Testis (tissue), 3 donors: ENCODE measurements around the gene RIMBP3B. TPM values are rescaled to one million over a fixed set of nuclear protein-coding genes. Genes with fewer than 3 reads are reported as not detected.
A peak's percentile ranks its signal among the peaks of the same experiment; 100 is the strongest.
"Not testable (repeated sequence)": the region's sequence is repeated elsewhere in the genome, so short reads cannot be mapped to it uniquely, and the experiment has no call there.

Experiments used
- DNase-seq: peaks from one replicate; pipeline ENCODE4 v3.0.0-alpha.2; 2019
- H3K27ac ChIP-seq, 2 donors: fragments of 200-600 bp; sonication (generic); one replicate each; pipeline ENCODE4 v1.5.1; 2019
- H3K27me3 ChIP-seq: fragments of 200-600 bp; sonication (generic); one replicate; pipeline ENCODE4 v1.5.1; 2019
- H3K36me3 ChIP-seq: fragments of 200-600 bp; sonication (generic); one replicate; pipeline ENCODE4 v1.5.1; 2017; ENCODE audit warnings: low read depth; ENCODE audit errors: missing control alignments
- H3K4me1 ChIP-seq: fragments of 200-600 bp; sonication (generic); one replicate; pipeline ENCODE4 v1.5.1; 2019
- H3K4me3 ChIP-seq, 2 donors: fragments of 200-600 bp; sonication (generic); one replicate each; pipeline ENCODE4 v1.5.1; 2017 to 2019
- H3K9me3 ChIP-seq: fragments of 200-600 bp; sonication (generic); one replicate; pipeline ENCODE4 v1.5.1; 2017
- WGBS, 2 donors: methylation state at CpG; one replicate each; pipeline ENCODE4 v1.1.5; 2018; 5-methylcytosine and 5-hydroxymethylcytosine counted together
- intact Hi-C: fragments of 100-400 bp; cut with DNase I; formaldehyde crosslinking; loops from one replicate; pipeline ENCODE4 v1.15.1; 2023; ENCODE audit warnings: low total_unique reads
- polyA plus RNA-seq: library from polyadenylated mRNA; stranded (reverse); fragments of 350-450 nt; fragmentation: Illumina TruSeq; extraction: RNeasy Lipid Tissue Mini Kit (QIAGEN cat#74804); gene quantifications from one replicate; pipeline ENCODE4 v1.2.3, GENCODE V29; 2014; ENCODE audit warnings: low read depth, low replicate concordance; ENCODE audit not compliant: insufficient read depth
- small RNA-seq, 2 donors: library from RNA; depleted of rRNA; stranded (forward); fragments of <200 nt; gene quantifications; one replicate each; pipeline ENCODE3, GENCODE V24; 2016
- total RNA-seq, 2 donors: library from RNA; depleted of rRNA; stranded (reverse); fragments of >200 nt; gene quantifications; one replicate each; pipeline ENCODE4 v1.2.3, GENCODE V29; 2016

The RIMBP3B gene
- total and polyA plus RNA-seq, 3 donors from 2014 or later, result 12.1 to 32.9 (median 16.9) TPM

DNA sequence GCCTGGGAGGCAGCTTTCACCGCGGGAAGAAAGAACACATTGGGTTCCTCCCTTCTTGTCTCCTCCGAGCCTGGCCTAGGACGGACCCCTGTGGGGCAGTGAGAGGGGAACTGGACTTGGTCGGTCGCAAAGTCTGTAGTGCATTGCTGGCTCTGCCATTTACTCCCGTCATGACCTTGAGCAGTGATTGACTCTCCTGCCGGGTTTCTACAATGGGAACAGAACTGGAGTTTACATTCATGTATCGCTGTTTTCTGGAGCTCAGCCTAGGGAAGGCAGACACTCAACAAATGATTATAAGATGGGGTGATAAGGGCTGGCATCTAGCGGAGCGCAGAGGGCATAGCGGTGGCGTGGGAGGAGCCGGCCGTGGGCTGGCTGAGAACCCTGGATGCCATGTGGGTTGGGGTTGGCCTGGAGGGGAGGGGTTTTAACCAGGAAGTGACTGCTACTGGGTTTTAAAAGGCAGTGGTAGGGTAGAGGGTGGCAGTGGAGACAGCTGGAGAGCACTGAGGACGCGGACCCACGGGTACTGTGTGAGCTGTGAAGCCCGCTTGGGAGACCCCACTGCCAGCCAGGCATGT is 36.7 kb downstream of the RIMBP3B start:
- H3K4me1 ChIP-seq, H3K36me3 ChIP-seq, H3K27ac ChIP-seq, intact Hi-C loops, H3K27me3 ChIP-seq, H3K4me3 ChIP-seq, H3K9me3 ChIP-seq: not testable (repeated sequence)
- peak; percentile 44 for DNase-seq
- WGBS, 2 donors, result 29% methylated on average over 5 of the region's 19 CpGs; no CpG with 5 or more reads in 1 of the 2 donors

DNA sequence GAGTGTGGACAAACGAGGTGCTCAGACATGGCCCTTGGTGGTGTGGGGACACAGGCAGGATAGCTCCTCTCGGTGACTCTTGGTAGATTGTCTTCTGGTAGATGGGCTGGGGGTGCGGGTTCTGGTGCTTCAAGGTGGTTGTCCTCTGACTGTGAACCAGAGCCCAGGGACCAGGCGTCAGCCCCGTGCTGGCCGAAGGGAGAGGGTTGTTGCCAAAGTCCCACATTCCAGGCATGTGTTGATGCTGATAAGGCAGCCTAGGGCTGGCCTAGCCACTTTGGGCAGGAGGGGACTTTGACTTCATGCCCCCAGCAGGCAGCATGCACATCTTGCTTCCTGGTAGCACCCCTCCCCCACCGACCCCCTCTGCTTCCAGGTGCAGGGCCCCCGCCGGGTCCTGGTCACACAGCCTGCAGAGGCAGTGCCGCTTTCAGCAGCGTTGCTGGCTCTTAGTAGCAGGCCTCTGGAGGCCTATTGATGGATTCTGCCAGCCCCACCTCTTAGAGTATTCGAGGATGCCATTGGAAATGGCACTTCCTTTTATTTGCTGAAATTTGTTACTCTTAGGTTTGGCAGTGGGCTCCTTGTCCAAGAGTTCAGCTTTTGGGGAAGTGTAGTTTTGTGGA is 40.6 kb downstream of the RIMBP3B start:
- H3K4me1 ChIP-seq, DNase-seq, H3K9me3 ChIP-seq, H3K27ac ChIP-seq, H3K36me3 ChIP-seq, H3K27me3 ChIP-seq, H3K4me3 ChIP-seq, intact Hi-C loops: not testable (repeated sequence)
- WGBS, 2 donors, result no CpG with 5 or more reads among the region's 12 CpGs

DNA sequence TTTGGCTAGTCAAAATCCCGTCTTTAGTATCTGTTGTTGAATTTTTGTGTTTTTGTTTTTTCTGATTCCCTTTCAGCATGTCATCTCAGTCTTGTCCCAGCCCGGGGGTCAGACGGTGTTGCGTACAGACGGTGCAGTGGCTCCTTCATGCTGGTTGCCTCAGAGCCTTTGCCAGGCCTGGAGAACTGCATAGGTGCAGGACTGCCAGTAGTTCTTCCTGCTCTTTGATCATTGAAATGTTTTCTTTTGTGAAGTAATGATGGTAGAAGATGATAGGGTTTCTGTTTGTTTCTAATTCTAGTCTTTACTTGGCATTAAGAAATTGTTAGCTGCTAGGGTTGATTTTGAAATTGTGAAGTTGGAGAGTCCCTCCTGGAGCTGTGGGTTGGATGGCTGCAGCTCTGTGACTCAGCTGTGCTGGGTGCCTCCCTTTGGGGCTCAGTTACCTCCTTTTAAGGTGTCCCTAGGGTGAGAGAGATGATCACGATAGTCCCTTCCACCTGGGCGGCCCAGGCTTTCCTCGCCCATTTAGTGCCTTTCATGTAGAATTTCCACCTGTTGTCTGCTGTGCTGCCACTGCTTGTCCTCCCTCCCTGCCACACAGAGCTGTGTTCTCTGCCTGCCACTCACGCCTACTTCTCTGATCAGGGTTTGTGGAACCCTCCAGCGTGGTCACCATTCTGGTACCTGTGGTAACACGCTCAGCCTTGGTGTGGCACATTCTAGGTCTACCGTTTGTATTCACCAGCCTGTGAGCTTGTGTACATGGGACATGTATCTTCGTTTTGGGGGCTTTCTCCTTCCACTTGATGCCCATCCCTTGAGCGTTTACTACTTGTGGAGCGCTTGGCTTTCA is 51.1 kb downstream of the RIMBP3B start:
- H3K27ac ChIP-seq, H3K36me3 ChIP-seq, H3K9me3 ChIP-seq, H3K4me1 ChIP-seq, H3K4me3 ChIP-seq, DNase-seq, H3K27me3 ChIP-seq, intact Hi-C loops: not testable (repeated sequence)
- WGBS, 2 donors, result no CpG with 5 or more reads among the region's 15 CpGs

DNA sequence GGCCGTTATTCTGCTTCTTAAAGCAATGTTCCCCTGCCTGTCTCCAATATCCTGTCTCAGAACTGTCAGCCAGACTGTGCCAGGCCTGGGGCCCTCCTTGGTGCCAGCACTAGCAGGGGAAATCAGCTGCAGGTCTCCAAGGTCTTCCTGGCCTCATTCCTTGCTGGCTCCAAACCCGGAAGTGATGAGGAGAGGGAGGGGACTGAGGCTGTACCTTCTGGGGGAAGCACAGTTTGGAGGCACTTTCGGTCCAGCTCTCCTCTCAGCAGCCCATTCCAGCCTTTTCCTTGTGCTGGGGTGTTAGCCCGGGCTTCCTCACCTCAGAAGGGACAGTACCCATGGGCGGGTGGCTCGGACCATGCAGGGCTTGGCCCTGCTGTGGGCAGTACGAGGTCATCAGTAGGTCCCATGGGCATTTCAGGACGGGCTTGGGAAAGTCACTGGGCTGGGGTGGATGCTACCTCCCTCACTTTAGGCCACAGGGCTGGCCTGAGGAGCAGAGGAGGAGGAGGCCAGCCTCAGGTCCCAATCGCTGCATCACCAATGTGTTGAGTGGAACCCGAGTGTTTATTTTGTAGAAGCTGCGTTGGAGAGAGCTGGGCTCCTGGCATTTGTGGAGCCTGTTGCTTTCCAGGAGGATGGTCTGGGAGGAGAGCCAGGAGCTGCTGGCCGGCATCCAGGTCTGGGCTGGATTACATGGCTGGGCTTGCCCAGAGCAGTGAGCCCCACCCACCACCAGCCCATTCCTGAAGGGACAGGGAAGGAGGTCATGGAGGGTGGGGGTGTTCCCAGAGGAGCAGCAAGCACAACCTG is 52.7 kb downstream of the RIMBP3B start:
- peak; percentile 13 for DNase-seq
- H3K27me3 ChIP-seq, H3K27ac ChIP-seq, intact Hi-C loops, H3K4me1 ChIP-seq, H3K36me3 ChIP-seq, H3K4me3 ChIP-seq, H3K9me3 ChIP-seq: not testable (repeated sequence)
- WGBS, 2 donors, result no CpG with 5 or more reads among the region's 12 CpGs

DNA sequence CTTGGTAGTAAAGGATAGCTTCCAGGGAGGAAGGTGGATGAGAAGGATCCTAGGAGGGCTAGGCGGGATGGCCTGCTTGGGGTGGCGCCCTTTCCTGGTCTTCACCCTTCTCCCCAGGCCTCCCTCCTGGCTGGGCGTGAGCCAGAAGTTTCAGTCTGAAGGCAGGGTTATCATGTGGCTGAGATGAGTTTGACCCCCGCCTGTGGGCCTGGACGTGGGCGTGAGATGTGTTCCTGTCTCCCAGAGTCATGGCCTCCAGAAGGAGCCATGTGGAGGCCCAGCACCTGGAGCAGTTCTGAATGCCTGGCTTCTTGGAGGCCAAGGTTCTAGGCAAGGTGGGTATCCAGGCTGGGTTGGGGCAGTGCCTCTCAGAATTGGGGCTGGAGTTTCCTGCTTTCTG is 54.5 kb downstream of the RIMBP3B start:
- H3K36me3 ChIP-seq, intact Hi-C loops, H3K27ac ChIP-seq, H3K9me3 ChIP-seq, H3K4me3 ChIP-seq, H3K4me1 ChIP-seq, H3K27me3 ChIP-seq: not testable (repeated sequence)
- DNase-seq, result peak; percentile 11
- 80 to 100% methylated on average over 6 of the region's 6 CpGs for WGBS, 2 donors

Small RNA genes within 50 kb of the gene (small RNA-seq; reads per million reads assigned to genes)
- gene RF00492 (0 reads per million in 2 donors), gene RN7SKP63 (0 reads per million in 2 donors)

Other genes starting within 250 kb of the RIMBP3B start
- gene HIC2, start 33.6 kb downstream of the RIMBP3B start, total RNA-seq, result 10 to 100 TPM; 24.0 to 24.4 TPM
- gene HIC2, start 33.6 kb downstream of the RIMBP3B start, polyA plus RNA-seq, result 11.1 TPM
- 10 to 100 TPM; 54.4 to 78.2 TPM for gene TMEM191C, start 83.6 kb downstream of the RIMBP3B start, total RNA-seq
- 35.3 TPM for gene TMEM191C, start 83.6 kb downstream of the RIMBP3B start, polyA plus RNA-seq
- gene RIMBP3C, start 167.7 kb downstream of the RIMBP3B start, total RNA-seq, result 10 to 100 TPM; 17.5 to 20.8 TPM
- gene RIMBP3C, start 167.7 kb downstream of the RIMBP3B start, polyA plus RNA-seq, result 14.4 TPM
- gene UBE2L3, start 184.0 kb downstream of the RIMBP3B start, total RNA-seq, result 10 to 100 TPM; 61.4 to 66.8 TPM
- gene UBE2L3, start 184.0 kb downstream of the RIMBP3B start, polyA plus RNA-seq, result 63.3 TPM
- gene YDJC, start 246.3 kb downstream of the RIMBP3B start, total RNA-seq, result 10 to 100 TPM; 36.5 to 37.1 TPM
- 9.9 TPM for gene YDJC, start 246.3 kb downstream of the RIMBP3B start, polyA plus RNA-seq
- 10 to 100 TPM; 16.0 to 28.6 TPM for gene CCDC116, start 249.0 kb downstream of the RIMBP3B start, total RNA-seq
- gene CCDC116, start 249.0 kb downstream of the RIMBP3B start, polyA plus RNA-seq, result 54.0 TPM